OCI-LY3 (cell line): Measurements from ENCODE around the gene HCN1.

Source experiments
- H2AFZ ChIP-seq: fragments of 200-600, 300-600 bp; shearing (Covaris generic); 2 replicates; pipeline ENCODE4 v1.6.0; 2014; ENCODE audit warnings: antibody characterized with exemption, low read depth, low read length
- H3K27ac ChIP-seq: fragments of 200-600, 300-600 bp; sonication (generic); 2 replicates; pipeline ENCODE4 v1.5.1; 2014; ENCODE audit warnings: mild to moderate bottlenecking, low read length, moderate library complexity, mixed read lengths
- H3K27me3 ChIP-seq: fragments of 200-600, 300-600 bp; sonication (generic); 2 replicates; pipeline ENCODE4 v1.6.1; 2014; ENCODE audit warnings: low read depth, low read length, mixed read lengths
- H3K36me3 ChIP-seq: fragments of 200-600, 300-600 bp; sonication (generic); replicated peaks from 2 replicates; pipeline ENCODE3; 2014; ENCODE audit warnings: low read depth, low read length, mixed read lengths
- H3K4me1 ChIP-seq: fragments of 300-600, 200-600 bp; sonication (generic); 2 replicates; pipeline ENCODE4 v1.6.1; 2014; ENCODE audit warnings: low read length, mixed read lengths
- H3K4me2 ChIP-seq: fragments of 200-600, 300-600 bp; sonication (generic); 2 replicates; pipeline ENCODE4 v1.6.1; 2014; ENCODE audit warnings: low read length, mixed read lengths
- H3K4me3 ChIP-seq: fragments of 300-600, 200-600 bp; sonication (generic); 2 replicates; pipeline ENCODE4 v1.5.1; 2014; ENCODE audit warnings: antibody characterized with exemption, mild to moderate bottlenecking, low read length, moderate library complexity
- H3K79me2 ChIP-seq: fragments of 300-600, 200-600 bp; shearing (Covaris generic); 2 replicates; pipeline ENCODE4 v1.6.1; 2014; ENCODE audit warnings: mild to moderate bottlenecking, low read length, mixed read lengths
- H3K9ac ChIP-seq: fragments of 300-600, 200-600 bp; shearing (Covaris generic); 2 replicates; pipeline ENCODE4 v1.6.0; 2014; ENCODE audit warnings: mild to moderate bottlenecking, low read length, moderate library complexity
- H3K9me3 ChIP-seq: fragments of 200-600, 300-600 bp; shearing (Covaris generic); 2 replicates; pipeline ENCODE4 v1.6.1; 2014; ENCODE audit warnings: low read length, mixed read lengths; ENCODE audit not compliant: insufficient read depth
- H4K20me1 ChIP-seq: fragments of 200-600, 300-600 bp; sonication (generic); 2 replicates; pipeline ENCODE4 v1.6.1; 2016; ENCODE audit warnings: low read length, mixed read lengths; ENCODE audit not compliant: insufficient read depth
- EZH2phosphoT487 ChIP-seq: fragments of 200-600 bp; shearing (Covaris generic); IDR thresholded peaks from 2 replicates; pipeline ENCODE4 v1.6.1; 2018; ENCODE audit warnings: antibody characterized with exemption, mixed run types, low read depth
- TF ChIP-seq, protein P1 (sequence below): fragments of 200-600, 300-600 bp; sonication (generic); IDR thresholded peaks from 2 replicates; pipeline ENCODE4 v1.5.1; 2014; ENCODE audit warnings: antibody characterized with exemption, low read length, low read depth

HCN1 gene

DNA sequence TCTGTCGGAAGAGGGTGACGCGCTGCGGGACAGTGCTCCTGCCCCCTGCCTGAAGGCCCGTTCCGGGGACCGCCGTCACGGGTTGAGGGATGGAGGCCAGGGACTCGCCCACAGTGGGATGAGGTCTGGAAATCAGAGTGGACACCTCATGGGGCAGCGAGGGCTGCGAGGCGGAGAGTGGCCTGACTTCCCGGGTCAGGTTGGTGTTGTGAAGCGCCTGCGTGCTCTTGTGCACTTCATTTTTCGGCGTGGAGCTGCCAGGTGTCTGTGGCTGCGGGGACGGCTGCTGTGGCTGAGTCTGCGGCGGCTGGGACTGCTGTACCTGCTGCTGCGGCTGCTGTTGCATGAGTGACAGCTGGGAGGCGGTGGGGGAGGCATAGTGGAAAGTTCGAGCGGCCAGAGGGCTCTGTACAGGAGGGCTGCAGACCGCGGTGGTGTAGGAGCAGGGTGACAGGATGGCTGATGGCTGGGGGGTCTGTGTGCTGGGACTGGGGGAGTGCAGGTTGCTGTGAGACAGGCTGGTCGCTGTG lies 434.1 kb downstream of the HCN1 start:
- Histone ChIP-seq H3K36me3 (no peaks in the 10 kb centered on the region), H3K27ac (no peak overlapping the region), H2AFZ (no peak overlapping the region), H3K27me3 (no peaks in the 10 kb centered on the region), H3K4me3 (no peak overlapping the region), H3K79me2 (no peaks in the 10 kb centered on the region), H4K20me1 (no peaks in the 10 kb centered on the region), H3K4me2 (no peak overlapping the region), H3K9me3 (no peaks in the 10 kb centered on the region), H3K9ac (no peak overlapping the region), H3K4me1 (no peaks in the 10 kb centered on the region)
- TF ChIP-seq, protein P1, sequence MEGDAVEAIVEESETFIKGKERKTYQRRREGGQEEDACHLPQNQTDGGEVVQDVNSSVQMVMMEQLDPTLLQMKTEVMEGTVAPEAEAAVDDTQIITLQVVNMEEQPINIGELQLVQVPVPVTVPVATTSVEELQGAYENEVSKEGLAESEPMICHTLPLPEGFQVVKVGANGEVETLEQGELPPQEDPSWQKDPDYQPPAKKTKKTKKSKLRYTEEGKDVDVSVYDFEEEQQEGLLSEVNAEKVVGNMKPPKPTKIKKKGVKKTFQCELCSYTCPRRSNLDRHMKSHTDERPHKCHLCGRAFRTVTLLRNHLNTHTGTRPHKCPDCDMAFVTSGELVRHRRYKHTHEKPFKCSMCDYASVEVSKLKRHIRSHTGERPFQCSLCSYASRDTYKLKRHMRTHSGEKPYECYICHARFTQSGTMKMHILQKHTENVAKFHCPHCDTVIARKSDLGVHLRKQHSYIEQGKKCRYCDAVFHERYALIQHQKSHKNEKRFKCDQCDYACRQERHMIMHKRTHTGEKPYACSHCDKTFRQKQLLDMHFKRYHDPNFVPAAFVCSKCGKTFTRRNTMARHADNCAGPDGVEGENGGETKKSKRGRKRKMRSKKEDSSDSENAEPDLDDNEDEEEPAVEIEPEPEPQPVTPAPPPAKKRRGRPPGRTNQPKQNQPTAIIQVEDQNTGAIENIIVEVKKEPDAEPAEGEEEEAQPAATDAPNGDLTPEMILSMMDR: no peak
- no peak for TF ChIP-seq EZH2phosphoT487

DNA sequence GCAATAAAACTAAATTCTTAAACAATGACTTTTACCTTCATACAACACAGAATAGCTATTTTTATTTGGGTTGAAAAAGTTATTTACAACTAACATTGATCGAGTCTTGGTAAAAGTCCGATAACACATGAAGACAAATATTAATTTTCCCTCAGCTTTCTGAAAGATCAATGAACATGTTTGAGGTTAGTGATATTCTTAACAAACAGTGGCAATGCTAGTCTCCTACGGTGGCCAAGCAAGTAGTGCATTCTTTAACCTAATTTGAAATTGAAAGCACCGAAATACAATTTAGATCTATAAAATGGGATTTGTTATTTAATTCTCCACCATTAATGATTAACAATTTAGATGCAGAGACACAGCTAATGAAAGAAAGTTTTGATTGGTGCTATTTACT lies 435.1 kb downstream of the HCN1 start:
- Histone ChIP-seq H3K9me3 (no peaks in the 10 kb centered on the region), H3K36me3 (no peaks in the 10 kb centered on the region), H3K27ac (no peak overlapping the region), H3K4me2 (no peak overlapping the region), H3K4me3 (no peak overlapping the region), H3K27me3 (no peaks in the 10 kb centered on the region), H3K9ac (no peak overlapping the region), H4K20me1 (no peaks in the 10 kb centered on the region), H3K4me1 (no peaks in the 10 kb centered on the region), H3K79me2 (no peaks in the 10 kb centered on the region), H2AFZ (no peak overlapping the region)
- TF ChIP-seq, protein P1: no peak

DNA sequence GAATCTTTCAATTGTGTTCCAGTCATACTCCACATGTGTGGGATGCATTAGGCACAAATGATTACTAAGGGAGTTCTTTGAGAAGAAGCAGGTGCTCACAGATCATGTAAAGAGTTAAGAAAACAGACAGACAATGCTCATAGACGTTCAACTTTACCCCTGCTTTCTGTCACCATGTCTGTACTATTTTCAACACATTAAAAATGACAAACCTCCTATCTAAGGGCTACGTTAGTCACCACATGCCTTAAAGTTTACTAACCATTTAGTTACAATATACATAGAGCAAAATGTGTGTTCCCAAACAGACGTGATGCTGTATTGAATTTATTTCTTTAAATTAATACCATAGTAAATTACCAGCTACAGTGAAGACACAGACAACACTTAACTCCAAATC lies 435.9 kb downstream of the HCN1 start:
- H3K4me1 ChIP-seq: no peaks in the 10 kb centered on the region
- H3K36me3 ChIP-seq: no peaks in the 10 kb centered on the region

DNA sequence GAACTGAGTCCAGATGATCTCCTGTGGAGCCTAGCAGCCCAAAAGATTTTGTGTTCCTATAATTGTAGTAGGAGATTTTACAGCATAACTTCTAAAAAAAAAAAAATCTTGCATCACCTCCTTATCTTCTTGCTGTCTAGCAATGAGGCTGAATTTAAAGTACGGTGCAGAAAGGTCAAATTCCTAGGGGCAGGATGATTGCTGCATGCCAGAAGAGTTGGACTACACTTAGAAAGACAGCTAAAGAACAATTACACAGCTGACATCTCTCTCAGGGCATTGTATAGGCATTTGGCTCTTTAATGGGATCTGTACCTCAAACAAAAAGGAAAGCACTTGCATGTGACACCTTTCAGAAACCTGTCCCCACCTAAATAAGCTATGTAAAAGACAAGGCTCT lies 443.2 kb downstream of the HCN1 start:
- Histone ChIP-seq H3K9ac (no peak overlapping the region), H3K27ac (no peak overlapping the region), H3K9me3 (no peaks in the 10 kb centered on the region), H3K4me3 (no peak overlapping the region), H4K20me1 (no peaks in the 10 kb centered on the region), H3K36me3 (no peaks in the 10 kb centered on the region), H3K79me2 (no peaks in the 10 kb centered on the region), H2AFZ (no peak overlapping the region), H3K27me3 (no peaks in the 10 kb centered on the region), H3K4me2 (no peak overlapping the region), H3K4me1 (no peaks in the 10 kb centered on the region)
- TF ChIP-seq, protein P1: no peak
- no peak for TF ChIP-seq EZH2phosphoT487

More for the DNA sequence above, 435.9 kb downstream of the HCN1 start:
- H3K4me3 ChIP-seq: no peak overlapping the region
- no peak overlapping the region for H2AFZ ChIP-seq
- H4K20me1 ChIP-seq: no peaks in the 10 kb centered on the region
- no peak for TF ChIP-seq EZH2phosphoT487
- TF ChIP-seq, protein P1: no peak
- H3K9ac ChIP-seq: no peak overlapping the region
- no peak overlapping the region for H3K27ac ChIP-seq
- no peaks in the 10 kb centered on the region for H3K27me3 ChIP-seq
- no peak overlapping the region for H3K4me2 ChIP-seq
- H3K79me2 ChIP-seq: no peaks in the 10 kb centered on the region
- H3K9me3 ChIP-seq: no peaks in the 10 kb centered on the region
